ENCODE results near the gene TRDMT1.

The TRDMT1 gene

GRCh38 chr10:17169803-17170202 is 31.7 kb downstream of the TRDMT1 start:
- DNase-seq = peak; percentile 28

DNA sequence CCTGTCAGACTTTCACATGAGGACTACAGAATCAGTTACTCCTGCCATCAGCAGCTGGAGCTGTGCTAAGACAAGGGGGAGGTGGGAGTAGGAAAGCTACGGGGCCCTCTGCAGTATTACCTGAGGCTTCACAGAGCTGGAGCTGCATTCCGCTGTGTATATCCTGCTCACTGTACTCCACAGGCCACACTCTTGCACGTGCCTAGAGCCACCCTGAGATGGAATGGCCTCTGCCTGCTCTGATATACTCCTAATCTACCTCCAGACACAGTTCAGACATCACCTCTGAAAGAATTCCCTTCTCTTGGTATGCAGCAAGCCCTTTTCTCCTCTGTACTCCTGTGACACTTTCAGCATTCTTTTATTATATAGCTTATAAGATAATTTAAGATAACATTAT is 34.8 kb downstream of the TRDMT1 start:
- DNase-seq = no peak

GRCh38 chr10:17162828-17163227 is 38.6 kb downstream of the TRDMT1 start:
- no peak for DNase-seq

- DNase-seq = peak; percentile 15
Measured at GRCh38 chr10:17161775-17162174, 39.7 kb downstream of the TRDMT1 start.

GRCh38 chr10:17157024-17157423 is 44.4 kb downstream of the TRDMT1 start:
- no peak for DNase-seq

DNA sequence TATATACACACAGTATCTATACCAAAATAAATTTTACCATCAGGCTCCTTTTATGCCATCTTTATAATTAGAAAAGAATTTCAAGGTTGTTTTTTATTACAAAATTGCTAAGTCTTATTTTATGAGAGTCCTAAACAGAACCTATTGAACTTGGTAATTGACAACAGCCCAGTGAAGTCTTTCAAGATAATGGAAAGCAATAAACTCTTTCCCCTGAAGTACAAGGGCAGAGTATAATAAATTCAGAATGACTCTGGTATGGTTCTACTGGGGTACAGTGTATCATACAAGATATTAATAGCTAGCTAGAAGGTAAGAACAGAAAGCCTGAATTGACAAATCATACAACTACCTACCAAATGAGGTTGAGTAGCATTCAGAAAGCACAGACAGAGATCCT is 45.6 kb downstream of the TRDMT1 start:
- DNase-seq = no peak

DNA sequence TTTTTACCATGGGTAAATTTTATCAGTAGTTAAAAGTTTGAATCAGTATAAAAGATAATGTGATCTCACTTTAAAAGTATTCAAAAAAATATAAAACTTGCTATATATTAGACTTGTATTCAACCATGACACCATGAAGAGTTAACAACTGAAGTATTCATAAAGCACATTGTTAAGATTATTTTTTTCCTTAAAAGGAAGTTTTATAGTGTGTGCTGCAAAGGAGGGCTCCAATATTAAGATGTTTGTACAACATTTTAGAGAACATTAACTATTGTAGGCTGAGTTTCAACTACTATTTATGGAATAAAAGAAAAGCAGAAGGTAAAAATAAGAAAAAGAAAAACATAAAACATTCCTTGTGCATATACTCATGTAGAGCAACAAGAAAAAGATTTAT is 47.4 kb downstream of the TRDMT1 start:
- DNase-seq = no peak

DNA sequence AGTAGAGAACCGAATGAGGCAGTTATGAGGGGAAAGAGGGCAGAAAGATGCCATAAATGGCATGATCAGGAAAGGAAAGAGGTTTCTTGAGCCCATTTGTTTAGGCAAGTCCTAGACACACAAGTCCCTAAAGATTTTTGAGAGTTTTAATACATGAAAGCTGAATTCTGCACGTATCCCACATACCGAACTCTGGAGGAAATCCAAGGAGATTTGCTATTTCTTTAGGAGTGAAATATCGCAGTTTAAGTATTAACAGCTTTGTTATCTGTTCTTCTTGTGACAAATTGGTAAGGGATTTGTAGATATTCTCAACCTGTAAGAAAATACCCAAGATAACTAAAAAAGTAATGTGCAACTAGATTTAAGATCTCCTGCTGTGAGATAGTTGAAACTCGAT is 48.2 kb downstream of the TRDMT1 start:
- no peak for DNase-seq

DNA sequence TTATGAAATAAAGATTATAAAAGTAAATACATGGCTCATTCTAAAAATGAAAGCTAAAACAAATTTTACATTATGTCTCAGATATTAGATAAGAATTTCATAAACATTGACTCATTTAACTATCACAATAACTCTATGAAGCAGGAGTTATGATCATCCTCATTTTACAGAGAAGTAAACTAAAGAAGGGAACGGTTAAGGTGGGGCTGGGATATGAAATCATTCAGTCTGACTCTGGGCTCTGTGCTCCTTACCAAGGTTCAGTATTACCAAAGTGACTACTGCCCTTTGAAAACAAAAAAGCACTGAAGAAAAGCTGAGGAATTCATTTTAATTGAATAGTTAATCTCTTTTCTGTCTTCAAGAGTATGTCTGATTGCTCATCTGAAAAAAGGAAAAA is 49.8 kb downstream of the TRDMT1 start:
- DNase-seq = no peak

- no peak for DNase-seq
Measured at GRCh38 chr10:17147884-17148489, 53.5 kb downstream of the TRDMT1 start.

- no peak for DNase-seq
Measured at GRCh38 chr10:17146892-17147291, 54.6 kb downstream of the TRDMT1 start.

DNA sequence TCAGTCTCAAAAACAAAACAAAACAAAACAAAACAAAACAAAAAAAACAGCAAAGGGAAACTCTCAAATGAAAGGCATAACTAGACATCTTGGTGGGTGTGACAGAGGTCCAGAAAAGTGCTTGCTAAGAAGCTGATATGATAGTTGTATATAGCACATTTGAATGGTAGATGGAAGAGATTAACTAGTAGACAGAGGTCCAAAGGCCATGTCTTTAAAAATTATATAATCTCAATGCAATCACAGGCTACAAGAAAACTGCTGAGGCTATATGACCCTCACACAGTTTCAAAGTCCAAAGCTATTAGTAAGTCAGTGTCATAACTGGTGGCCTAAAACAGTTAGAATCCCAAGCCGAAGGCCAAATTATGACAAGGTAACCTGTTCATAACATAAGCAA is 56.2 kb downstream of the TRDMT1 start:
- DNase-seq = no peak

DNA sequence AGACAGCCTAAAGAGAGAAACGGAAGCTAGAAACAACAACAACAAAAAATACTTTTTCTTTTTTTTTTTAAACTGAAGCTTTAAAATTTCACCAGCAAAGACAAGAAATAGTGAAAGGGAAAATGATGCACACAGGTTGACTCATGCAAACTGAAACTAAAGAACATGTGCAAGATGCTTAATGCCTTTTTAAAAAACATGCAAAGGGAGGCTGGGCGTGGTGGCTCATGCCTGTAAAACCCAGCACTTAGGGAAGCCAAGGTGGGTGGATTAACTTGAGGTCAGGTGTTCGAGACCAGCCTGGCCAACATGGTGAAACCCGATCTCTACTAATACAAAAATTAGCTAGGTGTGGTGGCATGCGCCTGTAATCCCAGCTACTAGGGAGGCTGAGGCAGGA is 56.7 kb downstream of the TRDMT1 start:
- no peak for DNase-seq

DNA sequence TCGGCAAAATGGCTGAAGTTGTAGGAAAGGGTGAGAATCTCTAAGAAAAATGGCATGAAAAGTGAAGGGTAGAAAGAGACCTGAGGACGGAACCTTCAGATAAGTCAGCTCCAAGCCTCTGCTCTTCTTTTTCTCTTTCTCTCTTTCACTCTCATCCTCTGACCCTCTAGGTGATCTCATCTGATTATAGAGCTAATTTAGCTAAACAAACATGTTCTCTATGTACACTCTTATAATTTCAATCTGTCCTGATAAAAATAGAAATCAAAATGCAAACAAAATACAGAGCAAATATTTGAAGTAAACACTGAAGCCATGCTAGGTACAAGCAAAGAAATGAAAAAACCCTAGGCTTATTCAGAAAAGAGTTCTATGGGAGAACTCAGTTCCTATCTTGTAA is 57.4 kb downstream of the TRDMT1 start:
- DNase-seq = no peak

- no peak for DNase-seq
Measured at GRCh38 chr10:17143055-17143690, 58.3 kb downstream of the TRDMT1 start.

DNA sequence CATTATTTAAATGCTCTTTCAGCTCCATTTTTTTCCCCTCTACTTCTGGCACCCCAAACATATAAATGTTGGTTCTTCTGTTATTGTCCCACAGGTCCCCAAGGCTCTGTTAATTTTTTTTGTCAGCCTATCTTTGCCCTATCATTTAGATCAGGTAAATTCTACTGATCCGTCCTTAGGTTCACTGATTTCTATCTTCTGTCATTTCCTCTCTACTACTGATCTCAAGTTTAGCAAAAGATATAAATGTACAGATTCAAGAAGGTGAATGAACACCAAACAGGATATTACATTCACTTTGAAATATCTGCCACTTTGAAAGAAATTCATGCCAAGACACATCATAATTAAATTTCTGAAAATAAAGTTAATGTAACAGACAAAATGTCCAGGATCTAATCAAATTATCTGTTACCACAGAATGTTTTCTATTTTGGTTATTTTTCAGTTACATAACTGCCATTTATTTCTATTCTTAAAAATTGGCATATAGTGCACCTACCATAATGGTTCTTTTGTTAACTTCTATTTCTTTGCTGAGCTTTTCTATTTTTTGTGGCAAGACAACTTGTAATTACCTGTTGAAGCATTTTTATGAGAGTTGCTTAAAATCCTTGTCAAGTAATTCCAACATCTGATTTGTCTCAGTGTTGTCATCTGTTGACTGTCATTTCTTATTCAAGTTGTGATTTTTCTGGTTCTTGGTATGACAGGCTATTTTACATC is 59.8 kb downstream of the TRDMT1 start:
- no peak for DNase-seq

- no peak for DNase-seq
Measured at GRCh38 chr10:17140386-17140761, 61.1 kb downstream of the TRDMT1 start.

DNA sequence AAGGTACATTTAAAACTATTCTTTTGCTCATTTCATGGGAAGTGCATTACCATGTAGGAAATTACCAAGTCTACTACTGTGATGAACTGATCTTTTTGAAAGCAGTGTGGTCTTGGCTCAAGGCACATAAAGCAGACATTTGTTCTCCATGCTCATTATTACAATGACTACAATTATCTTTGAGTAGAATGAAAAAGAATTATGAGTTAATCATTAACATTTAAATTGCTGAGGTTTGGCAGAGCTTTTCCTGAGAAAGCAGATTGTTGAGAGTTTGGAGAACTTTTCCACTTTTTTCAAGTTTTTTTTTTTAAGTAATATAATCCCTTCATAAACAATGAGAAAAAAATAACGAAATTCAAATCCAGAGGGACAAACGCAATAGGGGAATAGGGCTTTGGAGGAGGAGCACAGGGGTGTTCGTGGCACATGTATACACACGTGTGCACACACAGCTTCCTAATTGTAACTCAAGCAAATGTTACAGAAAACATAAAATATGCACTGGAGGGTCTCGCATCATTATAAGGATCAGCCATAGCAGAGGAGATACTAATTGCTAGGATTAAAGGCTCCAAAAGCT is 62.9 kb downstream of the TRDMT1 start:
- DNase-seq = no peak

DNA sequence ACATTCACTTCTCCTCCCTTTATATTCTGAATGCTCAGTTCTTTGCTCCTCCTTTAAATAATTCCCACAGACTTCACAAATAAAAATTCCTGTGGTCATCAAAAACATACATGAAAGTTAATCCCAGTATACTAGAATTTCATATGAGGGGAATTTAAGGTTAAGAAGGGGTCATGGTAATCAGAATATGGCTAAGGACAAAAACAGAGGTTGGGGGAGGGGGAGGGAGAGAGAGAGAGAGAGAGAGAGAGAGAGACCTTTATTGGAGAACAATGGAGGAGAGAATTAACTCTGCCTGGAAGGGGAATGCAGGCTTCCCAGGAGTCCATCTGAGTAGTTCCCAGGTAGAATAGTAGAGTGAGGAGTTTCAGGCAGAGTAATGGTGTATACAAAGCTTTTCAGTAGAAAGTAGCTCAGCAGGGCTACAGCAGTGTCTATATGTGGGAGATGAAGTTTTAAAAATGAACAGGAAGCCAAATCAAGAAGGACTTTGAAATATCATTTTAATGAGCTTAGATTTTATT is 66.7 kb downstream of the TRDMT1 start:
- DNase-seq = no peak

- DNase-seq = no peak
Measured at GRCh38 chr10:17134282-17134681, 67.2 kb downstream of the TRDMT1 start.

GRCh38 chr10:17129741-17130140 is 71.7 kb downstream of the TRDMT1 start, which contains the start of gene CUBN:
Gene CUBN, minus strand, starts transcription at chr10:17129811. Its CDS starts 46 bp downstream, at chr10:17129765.
- no peak for DNase-seq

DNA sequence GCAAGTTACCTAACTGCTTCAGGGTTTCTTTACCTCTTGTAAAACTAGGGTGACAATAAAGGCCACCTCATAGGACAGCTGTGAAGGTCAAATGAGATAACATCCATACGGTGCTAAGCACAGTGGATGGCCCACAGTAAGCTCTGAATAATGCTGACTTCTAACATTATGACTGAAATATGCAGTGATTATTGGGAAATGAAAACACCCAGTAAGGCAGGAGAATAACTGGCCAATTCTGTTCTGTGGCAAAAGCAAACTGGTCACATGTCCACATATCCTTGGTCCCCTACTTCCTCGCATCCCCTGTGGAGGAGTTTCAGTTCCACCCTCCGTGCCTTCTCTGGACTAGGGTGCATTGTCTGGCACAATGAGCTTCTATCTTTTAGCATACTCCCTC is 73.2 kb downstream of the TRDMT1 start:
- no peak for DNase-seq

DNA sequence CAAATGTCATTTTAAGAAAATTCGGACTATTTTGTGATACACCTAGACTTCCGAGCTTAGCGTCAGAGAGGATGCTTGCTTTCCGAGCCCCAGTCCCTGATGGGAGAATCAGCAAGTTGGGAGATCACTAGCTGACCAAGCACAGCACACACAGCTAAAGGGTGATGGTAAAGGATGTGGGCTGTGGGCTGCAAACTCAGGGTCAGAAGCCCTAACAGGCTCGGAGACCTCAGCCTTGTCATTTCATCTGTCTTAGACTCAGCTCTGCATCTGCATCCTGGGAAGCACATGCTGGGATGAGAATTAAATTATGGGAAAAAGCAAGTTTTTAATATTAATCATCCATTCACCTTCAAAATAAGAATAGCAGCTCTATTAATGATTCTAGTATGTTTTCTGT is 75.1 kb downstream of the TRDMT1 start:
- DNase-seq = no peak
